NCI-H446 (cell line): ENCODE data around the gene NBR1.
"Not testable (repeated sequence)": the region's sequence is repeated elsewhere in the genome, so short reads cannot be mapped to it uniquely, and the experiment has no call there.

Experiments
- DNase-seq, 2 experiments: peaks; one replicate each; lab custom pipeline; 2025; lab: John Stamatoyannopoulos, UW

The NBR1 gene

DNA sequence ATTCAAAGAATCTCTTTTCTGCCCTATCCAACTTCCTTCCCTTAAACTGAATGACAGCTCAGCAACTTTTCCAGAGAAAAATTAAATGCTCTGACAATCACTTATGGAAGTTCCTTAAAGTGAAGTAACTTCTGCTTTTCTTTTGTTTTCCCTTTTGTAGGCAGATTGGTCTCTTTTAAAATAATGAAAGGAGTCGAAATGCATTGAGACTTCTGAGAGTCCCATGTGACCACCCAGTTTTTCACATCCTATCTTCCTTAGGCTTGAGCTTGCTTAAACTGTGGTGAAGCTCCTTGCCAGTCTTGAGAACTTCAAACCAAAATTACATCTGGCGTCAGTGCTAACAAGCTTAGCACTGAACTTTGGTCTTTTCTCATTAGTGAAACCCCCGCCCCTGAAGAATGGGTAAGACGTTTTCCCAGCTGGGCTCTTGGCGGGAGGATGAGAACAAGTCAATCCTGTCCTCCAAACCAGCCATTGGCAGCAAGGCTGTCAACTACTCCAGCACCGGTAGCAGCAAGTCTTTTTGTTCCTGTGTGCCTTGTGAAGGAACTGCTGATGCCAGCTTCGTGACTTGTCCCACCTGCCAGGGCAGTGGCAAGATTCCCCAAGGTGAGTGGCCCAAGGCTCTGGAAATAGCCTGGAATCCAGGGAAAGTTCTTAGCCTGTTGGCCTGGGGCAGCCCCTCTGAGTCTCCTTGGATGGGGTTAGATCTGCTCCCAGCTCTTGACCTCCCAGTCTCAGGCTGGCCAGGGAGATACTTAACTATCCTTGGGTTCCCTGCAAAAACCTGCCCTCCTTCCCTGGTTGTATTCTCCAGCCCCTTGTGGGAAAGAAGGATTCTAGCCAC, 41.9 kb downstream of the NBR1 start:
- no peak for DNase-seq

DNA sequence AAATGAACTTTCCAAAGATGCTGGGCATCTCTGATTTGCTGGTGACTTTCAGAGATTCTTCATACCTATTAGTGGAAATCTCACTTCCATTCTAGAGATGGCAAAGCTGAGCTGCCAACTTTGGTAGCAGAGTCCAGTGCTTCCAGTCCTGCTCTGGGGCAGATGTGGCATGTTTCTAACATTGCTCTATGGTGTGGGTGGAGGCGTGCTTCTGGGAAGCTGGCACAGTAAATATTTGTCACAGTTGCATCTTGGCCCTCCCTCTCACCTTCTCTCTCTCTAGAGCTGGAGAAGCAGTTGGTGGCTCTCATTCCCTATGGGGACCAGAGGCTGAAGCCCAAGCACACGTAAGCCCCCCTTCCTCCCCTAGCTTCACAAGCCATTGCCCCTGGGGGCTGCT, 42.5 kb downstream of the NBR1 start:
- no peak for DNase-seq

DNA sequence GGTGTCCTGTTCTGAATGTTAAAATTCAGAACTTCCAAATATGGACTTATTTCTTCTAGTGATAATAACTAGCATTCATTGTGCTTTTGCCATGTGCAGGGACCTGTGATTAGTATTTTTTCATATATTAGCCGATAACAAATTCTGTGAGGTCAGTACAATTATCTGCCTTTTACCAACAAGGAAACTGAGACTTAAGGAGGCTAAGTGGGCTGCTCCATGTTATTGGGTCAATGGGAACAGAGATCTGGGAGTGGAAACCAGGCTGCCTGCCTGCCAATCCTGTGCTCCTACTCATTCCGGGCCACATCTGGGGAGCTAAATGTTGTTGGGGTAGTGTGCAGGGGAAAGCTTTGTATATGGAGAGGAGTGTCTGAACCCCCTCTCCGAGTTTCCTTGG, 44.3 kb downstream of the NBR1 start:
- DNase-seq, result no peak

DNA sequence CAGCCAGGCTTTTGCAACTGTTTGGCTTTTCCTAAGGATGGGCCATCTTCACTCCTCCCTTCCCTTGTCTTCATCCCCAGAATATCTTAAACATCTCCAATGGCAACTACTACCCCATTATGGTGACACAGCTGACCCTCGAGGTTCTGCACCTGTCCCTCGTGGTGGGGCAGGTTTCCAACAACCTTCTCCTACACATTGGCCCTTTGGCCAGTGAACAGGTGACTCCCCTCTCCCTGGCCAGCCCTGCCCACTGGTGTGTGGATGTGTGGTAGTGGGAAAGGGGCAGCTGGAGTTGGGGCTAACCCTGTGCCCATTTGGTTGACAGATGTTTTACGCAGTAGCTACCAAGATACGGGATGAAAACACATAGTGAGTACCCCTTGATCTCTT, 45.4 kb downstream of the NBR1 start:
- no peak for DNase-seq

DNA sequence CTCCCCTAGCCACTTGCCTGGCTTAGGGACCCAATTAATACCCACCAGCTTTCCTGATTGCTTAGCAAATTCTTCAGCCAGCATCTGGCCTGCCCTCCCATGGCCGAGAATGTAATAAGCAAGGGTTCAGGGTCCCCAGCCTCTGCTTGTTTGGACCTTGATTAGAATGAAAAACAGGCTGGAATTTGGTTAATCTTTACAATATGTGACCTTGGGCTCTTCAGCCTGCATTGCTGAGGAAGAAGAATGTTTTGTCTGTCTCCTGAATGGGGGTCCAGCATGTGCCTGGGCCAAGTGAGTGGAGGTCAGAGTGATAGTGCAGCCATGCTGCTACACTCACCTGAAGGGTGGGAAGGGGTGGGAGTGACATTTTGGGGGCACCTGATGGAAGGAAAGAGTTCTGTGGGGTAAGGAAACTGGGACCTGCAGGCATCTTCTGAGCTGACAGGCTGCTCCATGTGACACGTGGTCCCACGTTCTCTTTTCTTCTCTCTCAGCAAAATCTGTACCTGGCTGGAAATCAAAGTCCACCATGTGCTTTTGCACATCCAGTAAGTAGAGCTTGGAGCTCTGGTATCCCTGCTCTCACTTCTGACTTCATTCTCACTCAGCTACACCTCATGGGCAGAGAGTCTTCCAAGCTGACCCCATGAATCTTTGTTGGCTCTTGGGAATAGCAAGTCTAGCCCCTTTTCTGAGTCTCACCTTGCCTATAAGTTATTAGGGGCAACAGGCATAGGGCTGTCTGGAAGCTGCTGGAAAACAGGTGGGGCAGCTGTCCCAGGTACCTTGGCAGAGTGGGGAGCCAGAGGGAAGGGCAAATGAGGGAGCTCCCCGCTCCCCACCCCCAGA, 46.0 kb downstream of the NBR1 start:
- DNase-seq, result no peak

DNA sequence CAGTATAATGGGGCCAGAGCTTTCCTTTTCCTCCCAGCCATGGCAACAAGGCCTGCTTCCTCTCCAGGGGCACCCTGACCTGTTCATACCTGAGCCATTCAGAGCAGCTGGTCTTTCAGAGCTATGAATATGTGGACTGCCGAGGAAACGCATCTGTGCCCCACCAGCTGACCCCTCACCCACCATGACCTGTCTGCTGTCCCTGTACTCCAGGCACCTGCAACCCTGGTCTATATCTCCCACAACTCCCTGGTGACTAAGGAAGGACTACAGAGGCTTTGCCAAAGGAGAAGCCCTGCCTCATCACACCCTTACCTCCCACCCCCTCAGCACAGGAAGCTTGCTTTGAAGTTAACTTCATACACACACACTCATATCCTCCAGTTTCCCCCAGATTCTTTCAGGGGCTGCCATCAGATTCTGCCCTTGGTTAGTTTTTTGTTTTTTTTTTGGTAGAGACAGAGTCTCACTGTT, 46.6 kb downstream of the NBR1 start:
- no peak for DNase-seq

DNA sequence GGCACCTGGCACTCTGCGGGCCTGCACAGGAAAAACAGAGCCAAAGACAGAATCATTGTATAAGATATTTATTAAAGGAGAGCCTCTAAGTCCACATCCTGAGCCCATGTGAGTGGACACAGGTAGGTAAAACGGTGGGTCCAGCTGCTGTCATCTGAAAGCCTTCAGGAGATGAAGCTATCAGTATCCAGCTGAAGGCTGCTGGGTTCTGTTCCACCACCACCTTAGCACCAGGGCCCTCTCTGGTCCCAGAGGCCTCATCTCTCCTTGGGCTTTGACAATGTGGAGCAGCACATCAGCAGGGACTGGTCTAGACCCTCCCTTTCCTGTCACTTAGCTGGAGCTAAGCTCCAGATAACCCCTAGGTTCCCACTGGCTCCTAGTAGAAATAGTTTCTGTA, 48.0 kb downstream of the NBR1 start:
- DNase-seq, result no peak

DNA sequence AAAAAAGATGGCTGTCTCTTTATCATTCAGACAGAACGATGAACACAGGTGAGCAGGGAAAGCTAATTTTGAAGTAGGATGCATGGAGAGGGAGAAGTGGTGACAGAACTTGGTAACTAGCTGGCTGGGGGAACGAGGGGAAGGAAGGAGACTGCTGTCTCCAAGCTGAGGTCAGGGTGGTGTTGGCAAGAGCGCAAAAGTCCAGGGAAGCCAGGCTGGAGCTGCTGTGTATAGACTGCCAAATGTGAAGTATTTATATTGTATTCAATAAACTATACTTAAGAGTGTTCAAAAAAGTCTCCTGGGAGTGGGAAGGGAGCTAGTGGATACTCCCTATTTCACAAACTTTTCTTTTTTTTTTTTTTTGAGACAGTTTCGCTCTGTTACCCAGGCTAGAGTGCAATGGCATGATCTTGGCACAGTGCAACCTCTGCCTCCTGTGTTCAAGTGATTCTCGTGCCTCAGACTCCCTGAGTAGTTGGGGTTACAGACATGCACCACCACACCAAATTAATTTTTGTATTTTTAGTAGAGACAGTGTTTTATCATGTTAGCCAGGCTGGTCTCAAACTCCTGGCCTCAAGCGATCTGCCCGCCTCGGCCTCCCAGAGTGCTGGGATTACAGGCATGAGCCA, 48.8 kb downstream of the NBR1 start:
- no peak for DNase-seq

DNA sequence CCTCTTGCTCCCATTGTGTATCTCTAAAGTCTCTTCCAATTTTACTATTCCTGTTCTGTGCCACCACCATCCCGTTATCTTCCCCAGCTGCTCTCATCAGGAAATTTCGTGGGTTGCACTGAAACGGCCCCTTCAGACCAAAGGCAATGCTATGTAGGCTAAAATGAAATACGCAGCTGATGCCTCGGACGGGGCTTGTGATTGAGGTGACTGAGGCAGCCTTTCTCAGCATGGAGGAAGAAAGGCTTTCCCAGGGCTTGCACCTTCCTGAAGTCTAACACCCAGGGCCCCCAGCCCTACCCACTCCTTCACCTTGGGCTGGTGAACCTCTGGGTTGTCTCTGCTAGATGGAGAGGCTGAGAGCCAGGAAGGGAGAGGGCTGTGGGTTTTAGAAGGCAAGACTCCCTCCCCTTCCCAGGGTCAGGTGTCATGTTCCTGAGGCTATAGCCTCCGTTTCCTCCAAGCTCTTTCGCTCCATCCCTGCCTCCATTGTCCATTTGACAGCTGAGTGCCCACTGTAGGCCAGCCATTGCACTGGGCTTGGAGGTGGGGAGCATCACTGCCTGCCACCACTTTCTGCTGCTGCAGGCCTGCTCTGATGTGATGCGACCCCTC, 49.6 kb downstream of the NBR1 start:
- DNase-seq, result no peak

DNA sequence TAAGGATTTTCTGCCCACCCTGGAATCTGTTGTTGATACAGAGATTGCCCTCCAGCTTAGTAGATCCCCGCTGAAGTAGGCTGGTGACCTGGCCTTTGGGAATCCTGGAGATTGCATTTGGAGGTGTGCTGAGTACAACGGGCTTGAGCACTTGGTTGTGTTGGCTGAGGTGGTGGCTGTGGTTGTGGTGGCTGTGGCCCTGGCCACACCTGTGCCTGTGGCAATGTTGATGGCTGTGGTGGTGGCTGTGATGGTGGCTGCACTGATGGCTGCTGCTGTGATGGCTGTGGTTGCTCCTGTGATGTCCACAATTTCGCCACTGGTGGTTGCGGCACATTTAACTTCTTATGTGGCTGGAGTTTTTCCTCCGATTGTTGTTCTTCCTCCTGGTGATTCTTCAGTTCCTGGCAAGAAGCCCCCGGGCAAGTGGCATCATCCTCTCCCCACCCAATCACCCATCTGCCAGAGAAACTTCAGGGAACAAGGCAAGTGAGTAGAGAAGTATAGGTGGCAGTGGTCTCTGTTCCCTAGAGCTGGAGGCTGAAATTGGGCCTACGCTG, 53.2 kb downstream of the NBR1 start:
- no peak for DNase-seq

DNA sequence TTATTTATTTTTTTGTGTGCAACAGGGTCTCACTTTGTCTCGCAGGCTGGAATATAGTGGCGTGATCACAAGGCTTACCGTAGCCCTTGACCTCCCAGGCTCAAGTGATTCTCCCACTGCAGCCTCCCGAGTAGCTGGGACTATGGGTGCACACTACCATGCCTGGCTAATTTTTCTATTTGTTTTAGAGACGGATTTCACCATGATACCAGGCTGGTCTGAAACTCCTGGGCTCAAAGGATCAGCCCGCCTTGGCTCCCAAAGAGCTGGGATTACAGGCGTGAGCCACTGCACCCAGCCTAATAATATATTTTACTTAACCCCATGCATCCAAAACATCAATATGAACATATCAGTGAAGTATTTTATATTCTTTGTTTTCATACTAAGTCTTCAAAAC, 55.4 kb downstream of the NBR1 start:
- no peak for DNase-seq

DNA sequence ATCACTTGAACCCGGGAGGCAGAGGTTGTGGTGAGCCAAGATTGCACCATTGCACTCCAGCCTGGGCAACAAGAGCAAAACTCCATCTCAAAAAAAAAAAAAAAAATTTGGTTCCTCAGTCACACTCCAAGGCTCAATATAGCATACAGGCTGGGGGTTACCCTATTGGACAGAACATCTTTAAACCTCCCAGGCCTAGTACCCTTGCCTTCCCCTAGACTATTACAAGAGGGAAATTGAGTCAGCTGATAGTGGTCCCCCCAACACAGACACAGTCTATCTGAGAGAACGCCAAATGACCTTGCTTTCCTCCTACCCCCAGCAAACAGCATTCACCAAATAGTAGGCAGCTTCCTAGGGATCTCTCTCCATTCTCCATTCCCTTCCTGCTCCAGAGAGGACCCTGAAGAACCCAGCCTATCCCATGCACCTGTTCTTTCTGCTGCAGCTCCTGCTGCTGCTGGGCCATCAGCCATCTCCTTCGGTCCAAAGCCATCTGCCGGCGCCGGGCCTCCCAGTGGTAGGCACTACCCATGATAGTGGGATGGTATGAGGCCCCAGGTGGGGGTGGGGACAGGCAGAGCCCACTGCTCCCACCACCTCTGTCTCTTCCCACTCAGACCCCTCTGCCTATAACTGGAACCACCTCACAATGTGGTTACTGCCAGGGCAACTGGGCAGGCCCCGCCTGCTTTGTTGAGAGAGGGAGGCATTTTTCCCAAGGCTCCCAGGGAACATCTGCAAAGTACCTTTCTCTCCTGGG, 57.2 kb downstream of the NBR1 start, which contains the start of gene CCDC200:
Gene CCDC200 (minus strand): TSS at position 604 of the 763 bp plus-strand sequence. CDS start 69 bp downstream, at position 535.
- DNase-seq, result not testable (repeated sequence)

DNA sequence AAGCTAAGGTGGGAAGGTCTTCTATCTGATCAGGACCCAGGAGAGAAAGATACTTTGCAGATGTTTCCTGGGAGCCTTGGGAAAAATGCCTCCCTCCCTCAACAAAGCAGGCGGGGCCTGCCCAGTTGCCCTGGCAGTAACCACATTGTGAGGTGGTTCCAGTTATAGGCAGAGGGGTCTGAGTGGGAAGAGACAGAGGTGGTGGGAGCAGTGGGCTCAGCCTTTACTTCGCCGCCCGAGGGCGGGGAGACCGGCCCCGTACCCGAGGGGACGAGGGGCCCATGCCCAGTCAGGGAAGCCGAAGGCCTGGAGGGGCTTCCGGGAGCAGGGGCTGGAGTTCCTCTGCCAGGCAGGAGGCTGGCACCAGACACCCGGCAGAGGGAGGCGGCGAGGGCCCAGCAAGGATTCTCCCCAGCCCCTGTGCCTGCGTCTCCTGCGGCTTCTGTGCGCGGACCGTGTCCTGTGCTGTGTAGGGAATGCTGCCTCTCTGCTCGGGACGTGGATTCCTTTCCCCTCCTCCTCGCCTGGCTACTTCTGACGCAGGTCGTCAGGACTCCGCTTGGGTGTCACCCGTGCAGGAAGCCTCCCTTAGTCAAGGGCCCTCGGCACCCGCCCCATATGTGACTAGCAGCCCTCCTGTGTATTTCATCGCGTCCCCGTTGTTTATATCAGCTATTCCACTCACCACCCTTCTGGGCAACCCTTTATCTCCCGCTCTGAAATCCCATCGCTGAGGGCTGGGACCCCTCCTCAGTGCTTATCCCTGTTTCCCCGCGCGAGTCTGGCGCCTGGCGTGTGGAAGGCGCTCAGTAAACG, 60.4 kb downstream of the NBR1 start:
- DNase-seq, result not testable (repeated sequence)

DNA sequence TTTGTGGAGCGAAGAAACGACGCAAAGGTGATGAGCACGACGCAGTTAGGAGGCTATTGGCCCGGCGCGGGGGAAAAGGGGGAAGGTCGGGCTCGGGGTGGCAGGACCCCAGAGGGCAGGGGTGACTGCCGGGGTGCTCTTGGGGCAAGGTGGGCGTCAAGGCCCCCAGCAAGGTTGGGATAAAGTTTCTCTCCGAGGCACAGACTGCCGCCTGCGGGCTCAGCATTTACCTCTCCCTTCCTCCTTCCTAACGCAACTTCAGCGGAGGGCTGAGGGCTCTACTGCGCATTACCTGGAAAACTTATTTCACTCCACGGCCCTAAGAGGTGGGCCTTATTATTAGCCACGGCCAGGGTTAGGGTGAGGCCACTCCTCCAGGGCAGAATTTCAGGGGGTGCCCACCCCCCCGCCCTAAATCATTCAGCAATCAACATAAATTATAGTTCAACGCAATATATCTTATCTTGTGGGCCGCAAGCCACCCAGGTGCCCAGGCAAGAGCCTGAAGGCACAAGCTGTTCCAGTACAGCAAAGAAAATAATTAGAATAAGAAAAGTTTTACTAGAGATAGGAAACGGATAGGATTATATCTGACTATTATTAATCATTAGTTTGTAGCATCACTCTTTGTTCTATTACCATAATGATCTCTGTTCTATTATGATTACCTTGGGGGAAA, 61.1 kb downstream of the NBR1 start:
- DNase-seq, result not testable (repeated sequence)

DNA sequence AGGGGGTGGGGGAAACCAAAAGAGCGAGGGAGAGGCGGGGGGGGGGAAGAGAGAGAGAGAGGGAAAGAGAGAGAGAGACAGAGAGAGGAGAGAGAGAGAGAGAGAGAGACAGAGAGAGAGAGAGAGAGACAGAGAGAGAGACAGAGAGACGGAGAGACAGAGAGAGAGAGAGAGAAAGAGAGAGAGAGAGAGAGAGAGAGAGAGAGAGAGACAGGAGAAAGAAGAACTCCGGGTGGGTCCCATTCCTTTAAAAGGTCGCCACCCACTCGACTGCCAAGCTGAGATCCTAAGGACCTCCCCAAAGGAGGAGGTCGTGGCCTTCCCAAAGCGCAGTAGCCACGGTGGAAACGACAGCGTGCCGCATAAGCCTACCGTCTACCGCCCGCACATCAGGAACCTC, 62.2 kb downstream of the NBR1 start:
- not testable (repeated sequence) for DNase-seq

DNA sequence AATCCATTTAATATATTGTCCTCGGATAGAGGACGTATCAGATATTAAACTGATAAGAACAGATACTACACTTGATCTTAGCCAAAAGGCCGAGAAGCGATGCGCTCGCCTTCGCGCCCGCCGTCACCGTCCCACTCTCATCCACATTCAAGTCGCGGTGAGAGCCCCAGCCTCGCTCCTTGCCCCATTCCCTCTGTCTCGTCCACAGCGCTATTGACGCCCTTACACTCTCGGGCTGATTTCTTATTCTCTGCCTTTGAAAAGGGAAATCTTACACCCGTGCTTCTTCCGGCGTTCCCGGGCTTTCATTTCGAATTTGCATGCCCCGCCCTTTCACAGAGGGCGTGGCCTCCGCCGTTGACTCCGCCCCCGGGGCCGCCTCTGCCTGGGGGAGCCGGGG, 62.9 kb downstream of the NBR1 start, which contains the start of gene RNU2-1:
Gene RNU2-1 (minus strand): TSS at position 101 of the 400 bp plus-strand sequence.
- DNase-seq, result not testable (repeated sequence)

DNA sequence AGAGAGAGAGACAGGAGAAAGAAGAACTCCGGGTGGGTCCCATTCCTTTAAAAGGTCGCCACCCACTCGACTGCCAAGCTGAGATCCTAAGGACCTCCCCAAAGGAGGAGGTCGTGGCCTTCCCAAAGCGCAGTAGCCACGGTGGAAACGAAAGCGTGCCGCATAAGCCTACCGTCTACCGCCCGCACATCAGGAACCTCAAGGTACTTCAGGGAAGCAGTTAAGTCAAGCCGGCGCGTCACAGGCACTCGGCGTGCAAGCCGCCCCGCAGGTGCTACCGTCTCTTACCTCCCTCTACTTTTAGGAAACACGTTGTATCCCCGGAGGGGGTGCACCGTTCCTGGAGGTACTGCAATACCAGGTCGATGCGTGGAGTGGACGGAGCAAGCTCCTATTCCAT, 68.6 kb downstream of the NBR1 start:
- not testable (repeated sequence) for DNase-seq

DNA sequence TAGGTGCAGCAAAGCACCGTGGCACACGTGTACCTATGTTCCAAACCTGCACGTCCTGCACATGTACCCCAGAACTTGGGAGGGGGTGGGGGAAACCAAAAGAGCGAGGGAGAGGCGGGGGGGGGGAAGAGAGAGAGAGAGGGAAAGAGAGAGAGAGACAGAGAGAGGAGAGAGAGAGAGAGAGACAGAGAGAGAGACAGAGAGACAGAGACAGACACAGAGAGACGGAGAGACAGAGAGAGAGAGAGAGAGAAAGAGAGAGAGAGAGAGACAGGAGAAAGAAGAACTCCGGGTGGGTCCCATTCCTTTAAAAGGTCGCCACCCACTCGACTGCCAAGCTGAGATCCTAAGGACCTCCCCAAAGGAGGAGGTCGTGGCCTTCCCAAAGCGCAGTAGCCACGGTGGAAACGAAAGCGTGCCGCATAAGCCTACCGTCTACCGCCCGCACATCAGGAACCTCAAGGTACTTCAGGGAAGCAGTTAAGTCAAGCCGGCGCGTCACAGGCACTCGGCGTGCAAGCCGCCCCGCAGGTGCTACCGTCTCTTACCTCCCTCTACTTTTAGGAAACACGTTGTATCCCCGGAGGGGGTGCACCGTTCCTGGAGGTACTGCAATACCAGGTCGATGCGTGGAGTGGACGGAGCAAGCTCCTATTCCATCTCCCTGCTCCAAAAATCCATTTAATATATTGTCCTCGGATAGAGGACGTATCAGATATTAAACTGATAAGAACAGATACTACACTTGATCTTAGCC, 69.8 kb downstream of the NBR1 start:
- DNase-seq, result not testable (repeated sequence)
